ENCODE measurements around the gene ZFR.

DNA sequence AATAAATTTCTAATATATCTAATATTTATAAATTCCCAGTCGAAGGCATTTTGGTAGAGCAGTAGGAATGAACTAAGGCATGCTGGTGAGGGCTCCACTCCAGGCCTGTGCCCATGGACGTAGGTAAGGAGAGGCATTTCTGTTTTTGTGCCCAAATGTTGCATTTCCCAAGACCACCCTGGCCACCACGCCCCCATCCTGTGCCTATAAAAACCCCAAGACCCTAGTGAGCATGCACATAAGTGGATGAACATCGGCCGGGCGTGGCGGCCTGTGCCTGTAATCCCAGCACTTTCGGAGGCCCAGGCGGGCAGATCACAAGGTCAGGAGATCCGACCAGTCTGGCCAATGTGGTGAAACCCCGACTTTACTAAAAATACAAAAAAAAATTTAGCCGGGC lies 121.7 kb downstream of the ZFR start:
- TF ChIP-seq POLR2A (IDR thresholded peaks at IDR 0.05) = no peak
- TF ChIP-seq, protein P1, sequence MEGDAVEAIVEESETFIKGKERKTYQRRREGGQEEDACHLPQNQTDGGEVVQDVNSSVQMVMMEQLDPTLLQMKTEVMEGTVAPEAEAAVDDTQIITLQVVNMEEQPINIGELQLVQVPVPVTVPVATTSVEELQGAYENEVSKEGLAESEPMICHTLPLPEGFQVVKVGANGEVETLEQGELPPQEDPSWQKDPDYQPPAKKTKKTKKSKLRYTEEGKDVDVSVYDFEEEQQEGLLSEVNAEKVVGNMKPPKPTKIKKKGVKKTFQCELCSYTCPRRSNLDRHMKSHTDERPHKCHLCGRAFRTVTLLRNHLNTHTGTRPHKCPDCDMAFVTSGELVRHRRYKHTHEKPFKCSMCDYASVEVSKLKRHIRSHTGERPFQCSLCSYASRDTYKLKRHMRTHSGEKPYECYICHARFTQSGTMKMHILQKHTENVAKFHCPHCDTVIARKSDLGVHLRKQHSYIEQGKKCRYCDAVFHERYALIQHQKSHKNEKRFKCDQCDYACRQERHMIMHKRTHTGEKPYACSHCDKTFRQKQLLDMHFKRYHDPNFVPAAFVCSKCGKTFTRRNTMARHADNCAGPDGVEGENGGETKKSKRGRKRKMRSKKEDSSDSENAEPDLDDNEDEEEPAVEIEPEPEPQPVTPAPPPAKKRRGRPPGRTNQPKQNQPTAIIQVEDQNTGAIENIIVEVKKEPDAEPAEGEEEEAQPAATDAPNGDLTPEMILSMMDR (IDR thresholded peaks at IDR 0.05) = no peak
- TF ChIP-seq EP300 (IDR thresholded peaks at IDR 0.05) = no peak
- TF ChIP-seq POLR2AphosphoS5 (IDR thresholded peaks at IDR 0.05) = no peak

Data from stomach (tissue), 4 donors.